ENCODE results near the gene SERPINI1.

Gene SERPINI1

DNA sequence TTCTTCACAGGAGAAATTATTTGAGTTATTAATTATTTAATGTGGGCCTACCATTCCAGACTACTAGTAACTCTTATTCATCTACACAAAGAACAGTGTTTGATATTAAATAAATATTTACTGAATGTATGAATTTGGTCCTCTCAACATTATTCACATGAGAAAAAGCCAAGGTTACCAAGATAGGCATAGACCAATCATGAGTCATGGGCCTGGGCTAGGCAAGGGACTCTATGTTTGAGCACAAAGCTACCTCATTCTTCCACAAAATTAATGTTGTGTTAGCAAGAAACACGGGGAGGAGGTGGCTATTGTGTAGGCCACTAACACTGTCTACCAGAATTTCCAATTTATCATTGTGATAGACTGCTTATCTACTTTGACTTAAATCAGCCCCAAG lies 115.7 kb downstream of the SERPINI1 start:
- DNase-seq (ENCODE audit: low spot score) = no peak

DNA sequence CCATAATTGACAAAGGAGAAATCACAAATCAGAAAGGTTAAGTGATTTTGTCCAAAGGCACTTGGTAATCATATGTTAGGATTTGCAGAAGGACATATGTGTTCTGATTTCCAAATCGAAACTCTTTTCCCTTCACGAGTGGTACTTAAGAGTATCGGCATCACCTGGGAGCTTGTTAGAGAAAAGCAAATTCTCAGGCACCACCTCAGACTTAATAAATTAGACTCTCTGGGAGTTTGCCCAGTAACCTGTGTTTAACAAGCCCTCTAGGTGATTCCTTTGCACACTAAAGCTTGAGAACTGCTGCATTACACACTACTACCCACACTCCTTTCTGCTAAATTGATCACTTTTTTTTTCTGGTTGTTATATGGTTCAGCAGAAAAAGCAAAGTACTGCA lies 116.2 kb downstream of the SERPINI1 start:
- no peak for DNase-seq (ENCODE audit: low spot score)

DNA sequence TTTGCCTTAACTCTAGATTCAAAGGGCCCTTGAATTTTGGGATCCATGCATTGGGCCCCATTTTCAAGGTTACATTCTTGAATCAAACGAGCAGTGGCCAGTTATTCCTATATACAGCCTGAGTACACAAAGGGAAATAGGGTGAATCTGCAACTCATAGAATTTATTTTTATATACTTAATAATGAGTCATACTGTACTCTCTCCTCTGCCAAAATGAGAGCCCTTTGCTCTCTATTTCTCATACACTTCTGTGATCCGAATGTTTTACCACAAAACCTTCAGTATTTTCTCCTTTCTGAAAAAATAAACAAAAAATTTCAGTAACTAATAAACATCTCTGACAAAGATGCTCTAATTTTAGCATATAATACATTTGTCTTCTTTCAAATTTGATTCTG lies 116.7 kb downstream of the SERPINI1 start:
- DNase-seq (ENCODE audit: low spot score) = no peak

DNA sequence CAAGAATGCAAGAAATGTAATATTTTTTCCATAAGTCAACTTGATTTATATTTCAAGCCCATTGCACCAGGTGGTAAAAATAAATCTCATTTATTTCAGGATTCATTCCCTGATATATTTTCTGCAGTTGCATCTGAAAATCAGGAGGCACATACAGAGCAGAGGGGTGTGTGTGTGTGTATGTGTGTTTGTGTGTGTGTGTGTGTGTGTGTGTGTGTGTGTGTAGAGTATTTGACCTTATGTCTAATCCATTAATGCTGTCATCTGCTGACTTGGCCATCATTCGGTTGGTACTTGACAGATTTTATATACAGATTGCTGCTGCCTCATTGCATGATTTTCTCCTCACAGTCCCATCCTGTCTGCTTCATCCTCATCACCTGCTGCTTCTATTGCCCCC lies 118.5 kb downstream of the SERPINI1 start:
- DNase-seq (ENCODE audit: low spot score) = no peak

DNA sequence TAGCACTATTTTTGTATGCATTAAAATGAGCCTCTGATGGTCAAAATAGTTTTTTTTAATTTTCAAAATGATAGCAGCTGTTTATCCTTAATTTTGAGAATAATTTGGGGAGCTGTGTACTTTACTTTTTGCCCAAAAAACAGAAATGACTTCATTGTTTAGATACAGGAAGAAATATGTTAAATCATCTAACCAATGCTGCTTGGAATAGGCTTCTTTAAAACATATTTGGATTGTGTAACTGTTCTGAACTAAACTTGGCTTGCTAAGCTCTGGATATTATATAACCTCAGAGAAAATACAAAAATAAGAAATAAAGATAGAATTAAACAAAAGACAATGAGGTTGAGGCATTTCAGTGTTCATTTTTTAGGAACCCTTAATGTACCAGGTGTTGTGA lies 119.3 kb downstream of the SERPINI1 start:
- DNase-seq (ENCODE audit: low spot score) = no peak

DNA sequence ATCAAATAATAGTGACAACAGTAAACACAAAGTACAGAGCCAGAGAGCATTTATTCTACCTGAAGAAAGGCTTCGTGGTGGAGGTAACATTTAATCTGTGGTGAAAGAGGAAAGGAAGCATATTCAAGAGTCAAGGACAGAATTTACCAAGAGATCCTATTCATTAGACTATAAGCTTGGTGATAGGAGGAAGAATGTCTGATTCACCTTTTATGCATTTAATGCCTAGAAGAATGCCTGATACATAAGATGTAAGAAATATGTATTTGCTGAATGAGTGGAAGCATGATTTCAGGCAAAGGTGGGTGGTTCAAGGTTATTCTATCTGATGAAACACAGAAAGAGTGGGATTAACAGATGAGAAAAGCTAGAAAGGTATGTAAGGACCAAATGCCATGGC lies 119.8 kb downstream of the SERPINI1 start:
- DNase-seq (ENCODE audit: low spot score) = no peak

DNA sequence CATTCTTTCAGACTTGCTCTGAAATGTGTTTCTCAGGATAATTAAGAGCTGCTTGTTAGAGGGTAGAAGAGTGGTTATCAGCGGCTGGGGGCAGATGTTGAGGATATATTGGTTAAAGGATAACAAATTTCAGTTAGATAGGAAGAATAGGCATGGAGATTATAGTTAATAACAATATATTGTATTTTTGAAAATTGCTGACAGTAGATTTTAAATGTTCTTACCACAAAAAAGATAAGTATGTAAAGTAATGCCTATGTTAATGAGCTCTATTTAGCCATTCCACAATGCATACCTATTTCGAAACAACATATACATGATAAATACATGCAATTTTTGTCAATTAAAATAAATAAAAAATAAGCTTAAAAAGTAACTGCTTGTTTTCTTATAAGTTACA lies 123.3 kb downstream of the SERPINI1 start:
- DNase-seq (ENCODE audit: low spot score) = no peak

DNA sequence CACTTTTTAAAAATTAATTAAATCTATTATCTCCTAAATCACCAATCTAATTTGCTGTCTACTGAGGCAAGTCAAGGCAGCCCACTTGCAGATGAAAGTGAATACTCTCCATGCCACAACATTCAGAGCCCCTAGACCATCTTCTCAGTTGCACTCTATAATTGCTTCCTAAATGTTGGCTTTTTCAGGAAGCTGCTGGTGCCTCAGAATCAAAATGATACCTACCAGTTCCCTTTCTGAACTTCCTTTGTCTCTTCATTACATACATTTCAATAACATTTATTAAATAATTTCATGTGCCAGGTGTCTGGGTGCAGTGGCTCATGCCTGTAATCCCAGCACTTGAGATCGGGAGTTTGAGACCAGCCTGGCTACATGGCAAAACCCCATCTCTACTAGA lies 124.1 kb downstream of the SERPINI1 start:
- no peak for DNase-seq (ENCODE audit: low spot score)

DNA sequence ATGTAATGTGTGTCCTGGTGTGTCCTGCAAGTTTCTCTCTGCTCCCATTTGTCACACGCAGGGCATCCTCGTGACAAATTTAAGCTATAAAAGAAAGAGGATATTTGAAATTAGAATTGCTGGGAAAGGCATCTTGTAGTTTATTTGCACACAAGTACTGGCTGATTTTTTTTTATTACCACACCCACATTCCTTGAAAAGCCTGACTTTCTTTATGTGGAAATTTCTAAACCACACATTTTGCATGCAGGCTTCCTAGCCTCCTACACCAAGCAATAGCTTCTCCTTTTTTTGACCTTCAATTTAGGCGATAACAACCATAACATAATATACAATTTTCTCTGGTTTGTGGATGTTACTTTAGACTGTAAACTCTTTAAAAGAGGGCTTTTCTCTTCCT lies 126.1 kb downstream of the SERPINI1 start:
- peak; percentile 8 for DNase-seq (ENCODE audit: low spot score)

DNA sequence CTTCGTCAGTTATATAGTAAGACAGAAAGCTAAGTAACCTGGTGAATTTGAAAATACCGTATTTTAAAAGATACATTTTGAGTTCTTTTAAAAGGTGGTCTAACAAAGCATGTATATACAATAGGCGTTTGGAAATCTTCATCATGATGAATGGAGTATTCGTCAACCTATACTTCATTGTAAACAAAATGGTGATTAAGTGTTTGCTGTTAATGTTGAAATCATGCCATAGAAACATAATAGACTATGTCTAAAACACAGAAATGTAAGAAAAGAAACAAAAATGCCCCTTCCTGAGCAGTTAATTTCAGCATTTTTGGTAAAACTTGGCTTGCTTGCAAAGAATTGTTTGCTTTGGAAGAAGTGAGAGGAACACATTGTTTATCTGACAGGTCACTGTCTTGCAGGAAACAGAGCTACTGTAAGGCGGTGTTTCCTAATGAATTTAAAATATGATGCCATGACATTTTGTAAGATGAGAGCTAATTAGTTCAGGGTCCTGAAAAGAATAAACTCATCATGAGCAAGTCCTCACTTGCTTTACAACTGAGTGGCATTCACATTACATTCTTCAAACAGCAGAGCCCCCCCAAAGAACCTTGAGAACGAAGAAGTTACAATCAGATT lies 126.7 kb downstream of the SERPINI1 start:
- DNase-seq (ENCODE audit: low spot score) = no peak

DNA sequence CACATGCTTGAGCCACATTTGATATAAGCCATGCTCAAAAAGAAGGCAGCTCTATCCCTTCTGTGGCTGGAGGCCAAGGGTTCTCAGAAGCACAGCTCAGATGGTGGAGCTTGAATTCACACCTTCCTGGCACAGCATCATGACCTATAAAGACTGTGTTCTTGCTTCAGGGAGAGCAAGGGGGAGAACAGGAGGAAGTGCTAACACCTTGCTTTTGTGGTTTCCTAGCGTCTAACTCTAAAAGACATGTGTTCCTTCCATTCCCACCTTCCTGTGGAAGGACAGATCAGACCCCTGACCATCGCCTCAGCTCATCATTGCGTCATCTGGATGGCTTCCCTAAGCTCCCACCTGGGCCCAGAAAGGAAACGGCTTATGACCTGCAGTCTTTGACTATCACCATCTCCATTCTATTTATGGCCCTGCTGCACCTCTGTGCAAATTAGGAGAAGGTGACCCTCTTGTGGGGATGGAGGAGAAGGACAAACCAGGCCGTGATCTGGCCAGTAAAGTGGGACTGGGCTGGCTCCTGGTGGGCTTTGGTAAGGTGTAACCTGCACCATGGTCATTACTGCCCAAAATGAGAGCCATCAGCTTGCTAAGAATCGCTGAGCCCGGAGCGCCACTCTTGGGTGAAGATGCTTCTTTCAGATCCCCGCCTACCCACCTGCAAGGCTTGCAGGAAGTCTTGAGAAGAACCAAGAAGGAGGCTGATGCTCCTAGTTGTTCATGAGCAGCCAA lies 128.5 kb downstream of the SERPINI1 start:
- DNase-seq (ENCODE audit: low spot score) = no peak

DNA sequence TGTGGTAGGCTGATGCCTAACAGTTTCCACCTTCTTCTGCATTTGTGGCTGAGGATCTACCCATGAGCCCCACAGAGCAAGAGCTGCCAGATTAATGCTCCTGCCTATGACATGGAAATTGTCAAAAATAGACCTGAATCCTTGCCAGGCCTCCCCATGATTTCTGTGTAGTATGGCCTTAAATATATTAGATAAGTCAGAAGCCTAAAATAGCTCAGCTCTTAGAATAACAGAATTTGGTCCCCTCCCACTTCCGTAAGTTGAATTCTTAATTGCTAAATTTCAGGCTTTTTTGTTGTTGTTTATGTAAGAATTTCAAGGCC lies 129.0 kb downstream of the SERPINI1 start:
- DNase-seq (ENCODE audit: low spot score) = no peak

DNA sequence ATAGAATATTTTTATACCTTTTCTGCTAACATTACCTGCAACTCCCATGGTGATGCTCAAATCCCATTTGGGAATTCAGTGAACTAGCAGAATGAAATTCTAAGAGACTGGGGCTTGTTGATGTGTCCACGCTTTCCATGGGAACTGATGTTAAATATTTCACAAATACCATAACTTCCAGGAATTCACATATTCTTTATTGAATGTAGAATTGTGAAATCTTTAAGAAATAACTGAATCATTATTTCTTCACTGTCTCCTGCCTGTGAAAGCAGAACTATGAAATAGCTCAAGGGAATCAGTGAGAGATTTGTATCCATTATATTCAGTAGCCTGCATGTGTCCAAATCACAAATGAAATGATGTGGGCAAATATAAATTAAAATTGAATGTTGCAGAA lies 130.8 kb downstream of the SERPINI1 start:
- no peak for DNase-seq (ENCODE audit: low spot score)

DNA sequence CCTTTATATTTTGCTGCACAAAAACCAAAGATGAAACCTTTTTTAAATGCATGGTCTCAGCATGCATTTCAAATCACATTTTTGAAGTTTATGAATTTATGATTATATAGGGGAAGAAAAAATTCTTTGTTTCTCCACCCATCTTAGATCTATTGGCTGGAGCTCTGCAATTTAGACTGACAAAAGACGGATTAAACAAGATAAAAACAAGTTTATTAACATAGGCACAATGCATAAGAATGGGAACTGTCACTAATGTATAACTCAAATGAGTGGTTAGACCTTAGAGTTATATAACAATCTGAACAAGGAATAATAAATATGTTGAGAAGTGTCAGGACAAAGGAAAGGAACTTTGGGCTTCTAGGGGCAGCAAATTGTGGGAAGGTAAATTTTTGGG lies 132.5 kb downstream of the SERPINI1 start:
- DNase-seq (ENCODE audit: low spot score) = no peak

DNA sequence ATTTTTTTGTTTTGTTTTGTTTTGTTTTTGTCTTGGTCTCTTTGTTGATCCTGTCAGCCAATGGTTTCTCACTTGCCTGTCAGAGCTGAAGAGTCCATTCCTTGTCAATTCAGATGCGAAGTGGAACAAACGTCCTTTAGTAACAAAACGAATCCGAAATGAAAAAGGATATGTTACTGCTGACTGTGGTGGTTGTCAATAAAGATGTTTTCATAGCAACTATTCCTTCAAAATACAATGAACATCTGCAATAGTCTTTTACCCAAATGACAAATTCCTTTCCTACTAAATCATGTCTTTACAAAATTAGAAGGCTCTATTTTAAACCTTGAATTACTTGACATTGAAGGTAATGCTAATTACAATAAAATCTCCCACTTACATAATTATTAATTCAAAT lies 134.7 kb downstream of the SERPINI1 start:
- DNase-seq (ENCODE audit: low spot score) = no peak

DNA sequence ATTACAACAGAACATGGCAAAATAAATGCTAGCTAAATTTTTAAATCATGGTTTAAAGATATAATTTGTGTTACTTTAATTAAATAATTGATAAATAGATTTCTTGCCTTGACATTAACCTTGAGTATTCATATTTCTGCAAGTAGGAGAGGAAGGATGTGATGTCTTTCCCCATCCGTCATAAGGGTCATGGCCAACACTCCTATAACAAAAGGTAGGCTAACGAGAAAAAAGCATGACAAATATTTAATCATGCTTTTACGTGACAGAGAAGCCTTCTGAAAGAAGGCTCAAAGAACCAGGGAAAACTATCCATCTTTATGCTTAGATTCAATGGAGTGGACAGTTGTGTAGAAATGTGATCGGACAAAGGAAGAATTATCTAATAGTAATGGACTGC lies 135.2 kb downstream of the SERPINI1 start:
- no peak for DNase-seq (ENCODE audit: low spot score)

DNA sequence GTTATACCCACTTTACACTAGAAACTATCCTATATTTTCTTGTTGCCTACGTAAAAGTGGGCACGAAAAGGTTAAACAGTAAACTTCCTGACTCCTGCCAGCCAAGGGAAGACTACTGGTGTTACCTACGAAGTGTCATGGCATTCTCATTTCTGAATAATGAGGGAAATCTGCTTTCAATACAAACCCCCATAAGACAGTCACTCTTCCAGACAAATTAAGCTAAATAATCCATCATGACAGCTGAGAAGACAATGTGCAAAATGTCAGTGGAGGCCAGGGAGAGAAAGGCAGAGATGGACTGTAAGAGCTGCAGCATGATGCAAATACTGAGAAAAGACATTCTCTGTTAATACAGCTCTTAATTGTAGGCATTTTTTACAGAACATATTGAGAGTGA lies 136.5 kb downstream of the SERPINI1 start:
- no peak for DNase-seq (ENCODE audit: low spot score)

DNA sequence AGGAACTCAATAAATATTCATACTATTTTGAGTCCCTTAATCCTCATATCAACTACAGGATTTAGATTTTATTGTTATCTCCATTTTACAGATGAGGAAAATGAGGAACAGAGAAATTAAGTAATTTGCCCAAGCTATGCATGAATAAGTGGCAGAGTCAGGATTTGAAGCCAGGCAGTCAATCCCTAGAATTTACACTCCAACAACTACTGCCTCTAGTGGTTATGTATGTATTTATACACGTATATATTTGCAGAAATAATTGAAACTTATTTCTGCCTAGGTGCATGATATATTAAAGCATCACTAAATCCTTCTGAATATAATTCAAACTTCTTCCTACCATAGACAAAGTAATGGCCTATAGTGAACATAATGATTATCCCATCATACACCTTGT lies 137.4 kb downstream of the SERPINI1 start:
- no peak for DNase-seq (ENCODE audit: low spot score)

DNA sequence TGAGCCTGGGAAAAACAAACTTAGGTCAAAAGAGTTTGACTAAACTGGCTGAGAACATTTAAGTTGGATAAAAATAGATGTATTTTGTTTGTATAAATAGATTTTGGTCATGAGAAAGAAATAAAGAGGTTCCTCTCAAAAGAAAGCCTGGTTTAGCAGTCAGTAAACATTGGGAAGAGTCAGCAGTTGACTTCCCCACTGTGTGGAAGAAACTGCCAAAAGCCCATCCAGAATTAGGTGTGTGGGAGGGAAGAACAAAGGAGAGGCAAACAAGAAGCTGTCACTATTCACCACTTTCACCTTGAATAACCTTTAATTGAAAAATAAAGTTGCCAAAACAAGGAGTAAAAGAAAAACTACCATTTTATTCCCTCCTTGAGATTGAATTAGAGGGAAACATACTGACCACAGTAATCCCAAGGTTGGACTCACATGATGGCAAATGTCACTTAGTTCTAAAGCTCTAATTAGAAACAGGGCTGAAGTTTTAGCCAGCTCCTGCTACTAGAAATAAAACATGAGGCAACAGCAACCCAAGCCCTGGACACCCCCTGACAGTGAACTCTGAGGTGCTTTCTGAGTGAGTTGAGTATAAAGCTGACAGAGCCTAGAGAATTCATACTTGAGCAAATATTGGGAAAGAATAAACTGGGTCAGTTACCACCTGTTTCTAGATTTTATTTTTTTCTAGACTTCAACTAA lies 139.3 kb downstream of the SERPINI1 start:
- no peak for DNase-seq (ENCODE audit: low spot score)

Measured in LoVo (cell line).